Epithelial cell of esophagus (primary cell): ENCODE measurements around the gene ACTRT2.

ENCODE experiments used
- DNase-seq: peaks from one replicate; pipeline ENCODE4 v3.0.0; 2010; ENCODE audit warnings: low read depth
- H3K4me3 ChIP-seq: 2 replicates; pipeline ENCODE4 v1.5.1; 2011; ENCODE audit warnings: mild to moderate bottlenecking, low read length, control low read depth
- TF ChIP-seq, protein P1 (sequence below): IDR thresholded peaks from 2 replicates; pipeline ENCODE4 v1.5.1; 2011; ENCODE audit warnings: low read depth, mild to moderate bottlenecking, low read length, control low read depth, inconsistent platforms; ENCODE audit not compliant: insufficient read depth; ENCODE audit errors: missing control alignments

The ACTRT2 gene

DNA sequence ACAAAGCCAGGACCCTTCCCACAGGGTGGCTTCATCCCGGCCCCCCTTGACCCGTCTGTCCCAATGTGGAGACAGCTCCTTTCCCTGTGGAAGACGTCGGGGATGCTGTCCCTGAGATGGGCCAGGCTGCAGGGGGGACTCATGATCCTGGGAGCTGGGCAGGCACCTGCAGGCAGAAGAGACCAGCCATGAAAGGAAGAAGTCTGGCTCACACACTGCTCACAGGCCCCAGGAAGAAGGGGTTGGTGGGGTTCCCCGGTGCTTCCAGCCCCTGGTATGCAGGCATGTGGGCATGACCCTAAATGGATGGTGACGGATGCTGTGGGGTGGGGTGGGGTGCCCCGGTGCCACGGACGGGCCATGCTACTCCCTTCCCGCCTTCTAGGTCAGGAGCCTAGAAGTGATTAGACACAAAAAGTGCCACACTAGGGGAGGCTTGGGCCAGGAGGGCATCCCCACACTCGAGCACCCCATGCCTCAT lies 8.3 kb downstream of the ACTRT2 start:
- TF ChIP-seq, protein P1, sequence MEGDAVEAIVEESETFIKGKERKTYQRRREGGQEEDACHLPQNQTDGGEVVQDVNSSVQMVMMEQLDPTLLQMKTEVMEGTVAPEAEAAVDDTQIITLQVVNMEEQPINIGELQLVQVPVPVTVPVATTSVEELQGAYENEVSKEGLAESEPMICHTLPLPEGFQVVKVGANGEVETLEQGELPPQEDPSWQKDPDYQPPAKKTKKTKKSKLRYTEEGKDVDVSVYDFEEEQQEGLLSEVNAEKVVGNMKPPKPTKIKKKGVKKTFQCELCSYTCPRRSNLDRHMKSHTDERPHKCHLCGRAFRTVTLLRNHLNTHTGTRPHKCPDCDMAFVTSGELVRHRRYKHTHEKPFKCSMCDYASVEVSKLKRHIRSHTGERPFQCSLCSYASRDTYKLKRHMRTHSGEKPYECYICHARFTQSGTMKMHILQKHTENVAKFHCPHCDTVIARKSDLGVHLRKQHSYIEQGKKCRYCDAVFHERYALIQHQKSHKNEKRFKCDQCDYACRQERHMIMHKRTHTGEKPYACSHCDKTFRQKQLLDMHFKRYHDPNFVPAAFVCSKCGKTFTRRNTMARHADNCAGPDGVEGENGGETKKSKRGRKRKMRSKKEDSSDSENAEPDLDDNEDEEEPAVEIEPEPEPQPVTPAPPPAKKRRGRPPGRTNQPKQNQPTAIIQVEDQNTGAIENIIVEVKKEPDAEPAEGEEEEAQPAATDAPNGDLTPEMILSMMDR, result no peak
- no peak overlapping the region for H3K4me3 ChIP-seq
- no peak for DNase-seq

DNA sequence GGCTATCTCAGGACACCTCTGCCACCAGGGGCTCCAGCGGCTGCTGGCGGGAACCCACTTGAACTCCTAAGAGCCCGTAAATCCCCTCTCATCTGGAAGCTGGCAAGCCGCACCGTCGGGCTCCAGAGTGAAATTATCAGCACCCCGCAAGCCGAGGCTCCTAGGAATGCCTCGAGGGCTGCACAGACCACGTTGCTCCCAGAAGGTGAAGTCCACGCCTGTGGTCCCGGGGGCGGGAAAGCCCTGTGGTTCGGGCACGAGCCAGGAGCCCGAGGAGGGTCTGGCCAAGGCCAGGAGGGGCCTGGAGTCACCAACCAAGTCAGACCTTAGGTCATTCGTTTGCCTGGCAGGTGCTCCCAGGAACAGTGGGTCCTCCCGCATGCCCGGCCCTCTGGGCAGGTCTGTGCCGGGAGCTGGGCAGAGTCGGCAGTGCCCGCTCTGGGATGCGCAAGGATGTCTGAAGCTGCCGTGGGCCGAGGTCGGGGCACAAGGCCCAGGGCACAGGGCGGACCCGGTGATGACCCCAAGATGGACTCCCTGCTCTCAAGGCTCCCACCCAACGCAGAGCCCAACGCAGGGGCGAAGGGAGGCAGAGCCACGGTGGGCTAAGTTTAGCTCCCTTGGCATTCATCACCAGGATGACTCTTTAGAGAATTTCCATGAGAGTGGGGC lies 8.9 kb downstream of the ACTRT2 start:
- H3K4me3 ChIP-seq, result no peak overlapping the region
- TF ChIP-seq, protein P1, result no peak
- no peak for DNase-seq

DNA sequence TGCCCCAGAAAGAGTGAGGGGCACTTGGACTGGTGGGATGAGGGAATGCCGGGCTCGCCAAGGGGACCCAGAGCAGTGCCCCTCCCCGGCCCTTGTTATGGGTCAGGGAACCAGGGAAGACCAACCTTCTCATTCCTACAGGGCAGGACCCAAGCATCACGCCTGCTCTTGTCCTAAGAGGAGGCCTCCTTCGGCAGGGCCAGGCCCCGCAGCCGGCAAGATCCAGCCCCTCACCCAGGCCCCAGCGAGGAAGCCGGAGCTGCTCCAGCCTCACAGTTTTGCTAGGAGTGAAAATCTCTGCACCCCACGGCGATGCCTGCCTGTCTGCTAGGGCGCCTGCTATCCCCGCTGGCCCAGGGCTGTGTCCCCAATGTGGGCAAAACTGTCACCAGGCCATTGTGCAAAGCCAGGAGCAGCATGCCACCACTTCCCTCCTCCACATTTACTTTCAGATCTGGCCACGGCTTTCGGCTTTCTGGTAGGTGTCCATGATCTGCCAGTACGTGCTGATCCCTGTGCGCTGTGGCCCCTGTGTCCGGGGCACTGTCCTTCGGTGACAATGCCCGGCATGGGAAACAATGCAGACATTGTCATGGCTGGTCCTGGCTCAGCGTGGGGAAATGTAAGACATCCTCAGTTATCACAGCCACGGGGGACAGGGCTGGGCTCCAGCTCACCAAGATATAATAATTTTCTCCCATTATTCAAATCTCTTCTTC lies 9.6 kb downstream of the ACTRT2 start:
- DNase-seq, result no peak
- TF ChIP-seq, protein P1, result no peak
- no peak overlapping the region for H3K4me3 ChIP-seq

DNA sequence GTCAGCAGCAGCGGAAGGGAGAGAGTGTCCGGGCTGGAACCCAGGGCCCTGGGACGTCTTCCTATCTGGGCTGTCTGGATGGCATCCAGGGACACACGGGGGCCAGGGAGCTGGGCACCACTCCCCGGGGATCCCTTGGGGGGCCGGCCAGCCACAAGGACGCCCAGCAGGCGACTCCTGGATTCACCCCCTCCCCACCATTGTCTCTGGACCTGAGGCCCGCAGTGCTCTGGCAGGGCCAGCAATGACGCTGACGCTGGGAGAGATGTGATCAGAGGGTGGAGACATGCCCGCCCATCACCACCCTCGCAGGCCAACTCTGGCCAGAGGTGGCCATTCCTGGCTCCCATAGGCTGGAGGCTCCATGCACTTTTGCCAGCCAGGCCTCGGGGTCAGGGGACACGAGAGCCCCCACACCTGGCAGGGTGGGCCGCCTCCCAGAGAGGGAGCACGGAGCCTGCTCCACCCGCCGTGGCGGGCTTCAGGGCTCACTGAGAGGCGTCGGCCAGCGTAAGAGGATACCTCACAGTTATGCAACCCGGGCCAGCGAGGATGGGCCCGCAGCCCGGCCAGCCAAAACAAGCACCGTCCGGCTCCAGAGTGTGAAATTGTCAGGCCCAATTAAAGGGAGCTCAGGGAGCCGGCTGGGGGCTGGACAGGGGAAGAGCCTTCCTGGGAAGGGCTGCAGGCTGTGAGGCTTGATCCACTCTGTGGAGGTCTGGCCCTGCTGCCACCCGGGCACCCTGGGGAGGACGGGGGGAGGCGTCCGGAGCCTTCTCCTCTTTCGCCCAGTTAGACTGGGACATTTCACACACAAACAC lies 10.3 kb downstream of the ACTRT2 start:
- no peak for DNase-seq
- TF ChIP-seq, protein P1, result no peak
- H3K4me3 ChIP-seq, result no peak overlapping the region

DNA sequence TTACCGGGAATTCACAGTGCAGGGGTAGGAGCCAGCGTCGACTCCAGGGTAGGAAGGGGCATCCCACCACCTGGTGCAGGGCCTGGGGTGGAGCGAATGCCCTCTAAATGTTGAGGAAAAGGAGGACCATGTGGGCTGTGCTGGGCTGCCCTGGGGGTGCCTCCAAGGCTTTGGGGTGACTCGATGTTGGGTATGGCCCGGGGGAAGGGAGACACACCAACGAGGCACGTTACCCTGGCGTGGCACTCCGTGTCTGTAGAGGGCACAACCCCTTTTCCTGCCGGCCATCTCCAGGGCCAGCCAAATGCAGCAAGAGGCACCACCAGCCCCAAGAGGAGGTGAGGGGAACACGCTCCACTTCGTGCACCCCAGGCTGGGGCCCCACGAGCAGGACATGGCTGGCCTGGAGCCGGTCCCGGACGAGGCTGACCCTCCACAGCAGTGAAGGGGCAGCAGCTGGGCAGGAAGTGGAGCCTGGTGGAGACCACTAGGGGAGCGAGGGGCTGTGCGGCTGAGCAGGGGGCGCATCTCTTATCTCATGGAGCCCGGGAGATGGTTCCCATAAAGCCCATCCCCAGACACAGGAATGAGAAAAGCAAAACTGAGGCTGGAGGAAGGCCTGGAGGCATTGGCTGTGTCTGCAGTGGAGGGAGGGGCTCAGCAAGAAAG lies 11.2 kb downstream of the ACTRT2 start:
- DNase-seq, result no peak
- TF ChIP-seq, protein P1, result no peak
- H3K4me3 ChIP-seq, result no peak overlapping the region

DNA sequence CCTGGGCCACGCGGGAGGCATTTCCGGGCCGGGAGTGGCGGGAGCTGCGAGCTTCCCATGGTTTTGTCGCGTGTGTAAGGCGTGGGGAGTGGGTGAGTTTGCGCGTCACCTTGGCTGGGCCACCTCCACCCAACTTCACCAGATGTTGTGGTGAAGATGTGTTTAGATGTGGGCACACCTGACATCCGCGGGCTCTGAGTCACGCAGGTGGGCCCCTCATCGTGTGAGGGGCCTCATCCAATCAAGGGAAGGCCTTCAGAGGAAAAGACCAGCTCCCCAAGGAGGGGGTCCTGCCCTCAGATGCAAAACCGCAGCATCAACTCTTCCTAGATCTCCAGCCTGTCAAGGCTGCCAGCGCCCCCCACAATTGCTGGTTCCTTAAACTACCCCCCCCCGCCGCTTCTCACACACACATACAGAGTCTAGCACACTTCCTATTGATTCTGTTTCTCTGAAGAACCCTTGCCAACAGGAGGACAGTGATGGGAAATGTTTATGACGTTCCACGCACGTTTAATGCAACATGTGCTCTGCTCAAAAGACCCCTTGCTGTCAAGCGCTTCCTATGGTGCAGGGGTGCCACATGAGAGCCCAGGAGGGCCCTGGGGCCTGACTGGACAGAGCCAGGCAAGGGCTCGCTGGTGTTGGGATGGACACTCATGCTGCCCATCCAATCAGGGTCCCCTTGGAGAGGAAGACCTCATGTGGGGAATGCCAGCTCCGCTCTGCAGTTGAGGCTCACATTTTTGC lies 11.9 kb downstream of the ACTRT2 start:
- no peak overlapping the region for H3K4me3 ChIP-seq
- no peak for DNase-seq
- TF ChIP-seq, protein P1, result no peak
